Fibroblast of peridontal ligament (primary cell): ENCODE data around the gene C1orf35.

Experiments used
- DNase-seq: peaks from one replicate; pipeline ENCODE4 v3.0.0-alpha.2; 2010; ENCODE audit errors: extremely low read depth

The C1orf35 gene

GRCh38 chr1:228102791-228103620 lies at the start of gene C1orf35:
Gene C1orf35 (minus strand): TSS chr1:228103325. CDS start chr1:228103227, 98 bp downstream.
- DNase-seq = peak; percentile 86

GRCh38 chr1:228152918-228153258 lies 49.8 kb upstream of the C1orf35 start:
- no peak for DNase-seq

DNA sequence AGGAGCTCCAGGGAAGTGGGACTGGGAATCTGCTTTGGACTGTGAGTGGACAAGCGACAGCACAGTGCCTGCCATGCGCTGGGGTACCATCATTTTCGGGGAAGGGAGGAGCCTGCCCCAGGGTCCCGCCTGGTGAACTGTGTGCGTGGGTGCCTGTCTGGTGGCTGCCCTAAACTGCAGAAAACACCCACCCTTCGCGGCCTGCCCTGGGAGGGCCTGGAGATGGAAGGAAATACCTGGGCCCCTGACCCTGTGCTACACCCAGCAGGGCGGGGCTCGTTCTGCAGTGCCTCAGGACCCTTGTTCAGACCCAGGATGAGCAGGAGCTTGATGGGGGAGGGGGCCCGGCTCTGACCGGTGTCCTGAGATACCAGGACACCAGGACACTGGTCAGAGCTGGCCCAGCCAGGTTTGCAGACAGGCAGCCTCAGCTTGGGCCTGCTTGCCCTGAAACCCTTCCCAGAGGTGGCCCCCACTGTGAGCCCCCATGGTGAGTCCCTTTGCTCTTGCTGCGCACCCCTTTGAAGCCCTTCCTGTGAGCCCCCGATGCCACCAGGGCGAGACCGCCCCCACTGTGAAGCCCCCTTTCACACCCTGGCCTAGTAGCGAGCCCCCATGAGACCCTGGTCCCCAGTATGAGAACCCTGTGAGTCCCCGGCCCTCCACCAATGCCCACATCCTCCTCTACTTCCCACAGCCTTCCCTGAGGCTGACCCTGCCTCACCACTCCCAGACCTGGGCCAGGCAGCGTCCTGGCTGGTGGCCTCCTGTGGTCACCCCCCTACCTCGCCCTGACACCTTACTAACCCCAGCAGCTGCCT lies 49.2 kb upstream of the C1orf35 start:
- DNase-seq = no peak

GRCh38 chr1:228151180-228151925 lies 48.2 kb upstream of the C1orf35 start:
- DNase-seq = no peak

DNA sequence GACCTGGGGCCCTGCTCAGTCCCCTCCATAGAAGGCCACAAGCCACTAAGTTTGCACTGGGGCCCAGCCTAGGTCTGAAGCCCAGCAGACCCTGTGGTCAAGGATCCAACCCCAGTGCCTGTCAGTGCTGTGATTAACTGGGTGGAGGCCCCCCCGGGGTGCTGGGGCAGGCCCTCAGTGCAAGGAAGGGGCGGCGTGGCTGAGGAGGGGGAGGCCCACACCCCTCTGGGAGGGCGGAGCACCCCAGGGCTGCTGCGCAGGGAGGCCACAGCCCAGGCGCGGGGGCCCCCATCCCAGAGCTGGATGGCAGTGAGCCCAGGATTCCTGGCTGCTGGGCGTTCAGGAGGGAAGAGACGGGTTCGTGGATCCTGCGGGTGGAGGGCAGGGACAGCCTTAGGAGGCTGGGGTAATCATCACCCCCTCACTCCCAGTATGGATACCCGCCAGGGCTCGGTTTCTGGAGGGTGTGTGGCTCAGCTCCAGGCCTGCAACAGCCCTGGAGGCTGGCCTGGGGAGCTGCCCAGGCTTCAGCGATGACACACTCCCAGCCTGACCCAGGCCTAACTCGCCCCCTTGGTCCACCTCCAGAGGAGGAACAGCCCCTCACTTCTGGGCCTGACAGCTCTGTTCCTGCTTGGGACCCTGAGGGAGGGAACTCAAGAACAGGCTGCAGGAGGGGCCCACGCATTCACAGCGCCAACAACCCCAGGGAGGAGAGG lies 47.5 kb upstream of the C1orf35 start:
- DNase-seq = peak; percentile 91

DNA sequence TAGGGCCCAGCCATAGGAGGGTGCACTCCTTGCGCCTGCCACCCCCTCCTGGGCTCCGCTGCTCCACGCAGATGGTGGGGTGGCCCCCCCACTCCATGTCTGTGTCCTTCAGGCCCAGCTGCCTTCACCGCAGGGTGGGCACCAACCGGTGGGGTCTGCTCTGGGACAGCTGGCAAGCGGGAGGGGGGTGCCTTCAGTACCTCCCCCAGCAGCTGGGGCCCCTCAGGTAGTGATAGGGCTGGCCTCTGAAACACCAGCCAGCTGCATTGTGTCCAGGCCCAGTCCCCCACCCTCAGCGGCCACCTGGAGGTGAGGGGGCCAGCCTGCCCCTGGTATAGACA lies 47.0 kb upstream of the C1orf35 start:
- no peak for DNase-seq

GRCh38 chr1:228149406-228150119 lies 46.4 kb upstream of the C1orf35 start, which contains the start of gene GJC2:
Gene GJC2 (plus strand): TSS chr1:228149930. CDS start chr1:228157759, 7,829 bp downstream.
- no peak for DNase-seq

DNA sequence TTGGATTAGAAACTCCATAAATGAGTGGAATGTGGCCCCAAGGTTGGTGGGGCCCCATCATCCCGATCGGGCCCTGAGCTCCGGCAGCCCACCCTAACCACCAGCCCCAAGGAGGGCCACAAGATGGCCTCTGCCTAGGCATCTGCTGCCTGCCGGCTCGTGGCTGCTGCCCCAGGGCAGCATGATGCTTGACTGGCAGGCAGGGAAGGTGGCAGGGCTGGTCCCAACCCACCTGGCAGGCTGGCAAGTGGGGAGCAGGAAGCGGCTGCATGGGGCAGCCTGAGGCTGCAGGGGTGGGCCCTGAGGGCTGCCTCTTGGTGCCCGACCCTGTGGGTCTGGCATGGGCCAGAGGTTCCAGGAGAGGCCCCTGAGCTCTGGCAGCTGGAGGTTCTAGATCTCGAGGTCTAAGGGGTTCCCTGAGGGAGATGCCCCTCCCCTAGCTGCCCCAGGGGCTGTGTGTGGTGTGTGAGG lies 45.8 kb upstream of the C1orf35 start:
- DNase-seq = no peak

GRCh38 chr1:228148196-228148861 lies 45.2 kb upstream of the C1orf35 start:
- no peak for DNase-seq

- DNase-seq = no peak
Measured at GRCh38 chr1:228147768-228148167, 44.6 kb upstream of the C1orf35 start.

DNA sequence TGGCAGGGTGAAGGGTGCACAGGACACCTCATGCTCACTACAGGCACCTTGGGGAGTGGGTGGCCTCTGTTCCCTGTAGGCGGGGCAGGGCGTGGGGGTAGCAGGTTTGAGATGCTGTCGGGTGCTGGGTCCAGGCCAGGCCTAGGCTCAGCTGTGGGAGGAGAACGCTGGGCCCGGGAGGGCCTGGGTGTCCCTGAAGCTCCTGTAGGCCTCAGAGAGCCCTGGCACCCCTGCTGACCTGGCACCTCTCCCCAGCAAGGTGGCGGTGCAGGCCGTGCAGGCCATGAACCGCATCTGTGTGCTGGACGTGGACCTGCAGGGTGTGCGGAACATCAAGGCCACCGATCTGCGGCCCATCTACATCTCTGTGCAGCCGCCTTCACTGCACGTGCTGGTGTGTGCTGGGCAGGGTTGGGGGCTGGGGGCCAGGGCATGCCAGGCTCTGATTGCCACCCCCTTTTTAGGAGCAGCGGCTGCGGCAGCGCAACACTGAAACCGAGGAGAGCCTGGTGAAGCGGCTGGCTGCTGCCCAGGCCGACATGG lies 44.1 kb upstream of the C1orf35 start:
- no peak for DNase-seq

- no peak for DNase-seq
Measured at GRCh38 chr1:228146417-228147150, 43.5 kb upstream of the C1orf35 start.

GRCh38 chr1:228145463-228146416 lies 42.6 kb upstream of the C1orf35 start:
- no peak for DNase-seq

- DNase-seq = no peak
Measured at GRCh38 chr1:228144993-228145343, 41.8 kb upstream of the C1orf35 start.

DNA sequence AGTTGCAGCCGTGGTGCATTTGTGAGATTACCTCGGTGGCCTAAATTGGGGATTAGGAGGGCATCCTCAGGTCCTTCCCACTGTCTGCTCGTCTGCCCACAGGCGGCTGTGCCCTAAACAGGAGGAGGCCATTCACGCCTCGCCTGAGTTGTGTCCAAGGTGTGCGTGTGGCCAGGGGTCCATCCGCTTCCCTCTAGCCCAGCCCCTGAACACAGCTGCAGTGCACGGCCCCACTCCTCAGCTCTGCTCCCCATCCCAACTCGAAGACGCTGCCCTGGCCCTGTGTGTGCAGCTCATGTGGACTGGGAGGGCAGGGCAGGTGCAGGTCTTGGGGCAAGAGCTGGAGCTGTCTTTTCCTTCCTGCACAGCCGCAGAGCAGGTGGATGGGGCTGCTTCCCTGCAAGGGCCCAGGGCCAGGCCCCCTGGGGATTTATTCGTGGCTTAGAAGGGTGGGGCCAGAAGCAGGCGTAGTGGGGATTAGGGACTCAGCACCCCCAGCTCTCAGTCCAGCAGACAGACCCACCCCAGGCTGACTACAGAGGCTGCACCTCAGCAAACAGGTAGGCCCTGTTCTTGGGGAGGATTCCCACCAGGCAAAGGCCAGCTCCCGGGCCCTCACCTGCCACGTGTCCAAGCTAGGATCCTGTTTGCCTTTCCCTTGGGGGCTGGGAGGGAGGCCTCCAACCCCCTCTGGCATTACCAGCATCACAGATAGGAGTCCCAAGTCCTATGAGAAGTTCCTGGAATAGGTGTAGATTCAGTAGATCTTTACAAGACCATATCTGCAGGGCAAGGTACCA lies 41.3 kb upstream of the C1orf35 start:
- no peak for DNase-seq

DNA sequence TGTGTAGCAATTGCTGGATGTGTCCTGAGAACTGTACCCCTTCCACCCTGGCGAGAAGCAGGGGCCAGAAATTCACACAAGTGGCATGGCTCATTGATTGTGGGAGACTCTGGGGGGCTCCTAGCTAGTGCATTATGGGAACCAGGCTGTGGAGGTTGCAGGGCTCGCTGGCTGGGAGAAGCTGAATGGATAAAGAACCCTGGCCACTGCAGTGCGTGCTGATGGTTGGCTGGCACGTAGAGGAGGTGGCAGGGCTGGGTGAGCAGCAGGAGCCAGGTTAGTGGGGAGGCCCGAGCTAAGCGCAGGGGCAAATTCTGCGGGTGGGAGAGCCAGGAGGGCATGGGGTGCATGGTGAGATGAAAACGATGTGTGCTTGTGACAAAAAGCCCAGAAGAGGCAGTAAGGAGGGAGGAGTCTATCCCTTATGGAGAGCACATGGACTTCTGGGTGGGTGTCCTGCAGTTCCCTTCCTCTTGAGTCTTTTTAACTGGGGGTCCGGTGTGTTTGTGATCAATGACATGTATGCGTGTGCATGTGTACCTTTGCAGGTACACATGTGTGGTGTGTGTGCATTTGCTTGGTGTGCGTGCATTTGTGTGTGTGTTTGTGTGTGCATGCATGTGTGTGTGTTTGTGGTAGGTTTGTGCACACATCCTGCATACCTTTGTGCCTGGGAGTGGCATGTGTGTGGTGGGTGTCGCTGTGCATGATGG lies 40.5 kb upstream of the C1orf35 start:
- DNase-seq = no peak

DNA sequence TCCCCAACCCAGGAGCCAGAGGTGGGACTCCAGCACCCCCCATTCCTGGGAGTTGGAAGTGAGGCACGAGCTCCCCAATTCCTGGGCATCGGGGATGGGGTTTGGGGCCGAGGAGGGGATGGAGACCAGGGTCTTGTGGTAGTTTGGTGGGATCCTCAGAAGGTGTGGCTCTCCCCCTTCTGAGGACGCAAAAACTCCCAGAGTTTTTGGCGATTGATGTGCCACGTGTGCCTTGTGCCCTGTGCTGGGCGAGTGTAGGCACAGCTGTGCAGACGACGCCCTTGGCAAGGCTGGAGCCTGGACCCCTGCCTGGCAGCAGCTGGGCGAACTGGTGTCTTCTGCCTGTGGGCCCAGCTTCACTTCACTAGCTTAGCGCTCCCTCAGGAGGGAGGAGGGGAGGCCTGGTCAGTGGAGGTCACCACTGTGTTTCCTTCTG lies 39.6 kb upstream of the C1orf35 start:
- DNase-seq = no peak
